Measurements from ENCODE around the gene BRCA1.

- no peak for TF ChIP-seq CTCF (IDR thresholded peaks at IDR 0.05)
- TF ChIP-seq POLR2A (IDR thresholded peaks at IDR 0.05), result no peak
Observed at GRCh38 chr17:43114151-43114552, 11.0 kb downstream of the BRCA1 start.

All from thyroid gland (tissue), 4 donors.